Ovary (tissue), 3 donors: ENCODE measurements around the gene VDR.

ENCODE experiments used
- POLR2A ChIP-seq: fragments of 450-650 bp; IDR thresholded peaks from one replicate; pipeline ENCODE4 v1.6.1; 2017; ENCODE audit warnings: antibody characterized with exemption, mild to moderate bottlenecking, moderate library complexity
- TF ChIP-seq, protein P1 (sequence below), 3 donors: fragments of 450-650 bp in 2 of 3; fragments of 200-600 bp in 1 of 3; IDR thresholded peaks; one replicate each; pipeline versions ENCODE4 v1.5.1 to v1.8.0; 2016 to 2022; ENCODE audit warnings: antibody characterized with exemption in 3 of 3, mild to moderate bottlenecking in 1 of 3
- donor health status: DM: no; HTN: no; CAD: no.

DNA sequence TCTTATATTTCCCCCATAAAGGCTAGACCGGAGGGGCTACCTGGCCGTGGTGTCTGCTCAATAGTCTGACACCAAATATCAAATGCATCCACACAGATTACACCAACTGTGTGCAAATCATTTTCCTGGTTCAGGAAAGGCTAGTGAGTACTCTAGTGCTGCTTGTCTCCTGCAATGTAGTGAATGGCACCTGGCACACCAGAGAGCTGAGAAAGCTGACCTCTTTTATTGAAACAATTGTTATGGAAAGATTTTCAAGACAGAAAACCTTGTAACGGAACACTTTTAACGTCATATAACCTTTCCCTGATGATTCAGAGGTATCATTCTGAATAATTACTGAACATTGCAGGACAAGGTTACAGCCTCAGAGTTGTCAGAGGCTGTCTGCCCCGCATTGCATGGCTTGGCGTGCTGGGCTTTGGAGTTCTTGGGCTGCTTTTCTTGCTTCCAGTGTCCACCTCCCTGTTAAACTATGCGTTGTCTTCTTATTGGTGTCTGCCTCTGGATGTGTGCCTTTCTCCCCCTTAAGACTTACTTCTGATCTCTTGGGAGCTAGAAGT, 44.4 kb downstream of the VDR start:
- no peak for TF ChIP-seq POLR2A
- TF ChIP-seq, protein P1, sequence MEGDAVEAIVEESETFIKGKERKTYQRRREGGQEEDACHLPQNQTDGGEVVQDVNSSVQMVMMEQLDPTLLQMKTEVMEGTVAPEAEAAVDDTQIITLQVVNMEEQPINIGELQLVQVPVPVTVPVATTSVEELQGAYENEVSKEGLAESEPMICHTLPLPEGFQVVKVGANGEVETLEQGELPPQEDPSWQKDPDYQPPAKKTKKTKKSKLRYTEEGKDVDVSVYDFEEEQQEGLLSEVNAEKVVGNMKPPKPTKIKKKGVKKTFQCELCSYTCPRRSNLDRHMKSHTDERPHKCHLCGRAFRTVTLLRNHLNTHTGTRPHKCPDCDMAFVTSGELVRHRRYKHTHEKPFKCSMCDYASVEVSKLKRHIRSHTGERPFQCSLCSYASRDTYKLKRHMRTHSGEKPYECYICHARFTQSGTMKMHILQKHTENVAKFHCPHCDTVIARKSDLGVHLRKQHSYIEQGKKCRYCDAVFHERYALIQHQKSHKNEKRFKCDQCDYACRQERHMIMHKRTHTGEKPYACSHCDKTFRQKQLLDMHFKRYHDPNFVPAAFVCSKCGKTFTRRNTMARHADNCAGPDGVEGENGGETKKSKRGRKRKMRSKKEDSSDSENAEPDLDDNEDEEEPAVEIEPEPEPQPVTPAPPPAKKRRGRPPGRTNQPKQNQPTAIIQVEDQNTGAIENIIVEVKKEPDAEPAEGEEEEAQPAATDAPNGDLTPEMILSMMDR (IDR thresholded peaks at IDR 0.05): no peak
